HG02884 (cell line): Measurements from ENCODE around the gene ACVR1.
"Not testable (repeated sequence)": the region's sequence is repeated elsewhere in the genome, so short reads cannot be mapped to it uniquely, and the experiment has no call there.

Experiments used
- ATAC-seq: cut with Tn5 transposase; IDR thresholded peaks from one replicate; pipeline ENCODE4 v1.9.1; 2021; ENCODE audit warnings: mild to moderate bottlenecking, moderate library complexity; ENCODE audit not compliant: unreplicated experiment

ACVR1 gene

GRCh38 chr2:157769856-157770255 lies 106.3 kb downstream of the ACVR1 start:
- no peak for ATAC-seq

DNA sequence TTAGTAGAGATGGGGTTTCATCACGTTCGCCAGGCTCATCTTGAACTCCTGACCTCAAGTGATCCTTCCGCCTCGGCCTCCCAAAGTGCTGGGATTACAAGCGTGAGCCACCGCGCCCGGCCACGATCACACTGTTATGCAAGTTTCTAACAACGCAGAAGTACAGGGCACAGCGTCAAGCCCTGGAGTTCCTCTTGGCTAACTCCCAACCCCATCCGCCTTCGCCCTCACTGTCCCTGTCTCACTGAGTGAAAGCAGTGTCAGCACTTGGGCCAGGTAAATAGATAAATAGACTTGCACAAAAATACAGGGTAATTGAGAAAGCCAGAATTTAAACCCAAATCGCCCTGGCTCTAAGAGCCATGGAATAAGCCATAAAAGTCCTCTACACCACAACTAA lies 111.7 kb downstream of the ACVR1 start:
- ATAC-seq, result no peak

DNA sequence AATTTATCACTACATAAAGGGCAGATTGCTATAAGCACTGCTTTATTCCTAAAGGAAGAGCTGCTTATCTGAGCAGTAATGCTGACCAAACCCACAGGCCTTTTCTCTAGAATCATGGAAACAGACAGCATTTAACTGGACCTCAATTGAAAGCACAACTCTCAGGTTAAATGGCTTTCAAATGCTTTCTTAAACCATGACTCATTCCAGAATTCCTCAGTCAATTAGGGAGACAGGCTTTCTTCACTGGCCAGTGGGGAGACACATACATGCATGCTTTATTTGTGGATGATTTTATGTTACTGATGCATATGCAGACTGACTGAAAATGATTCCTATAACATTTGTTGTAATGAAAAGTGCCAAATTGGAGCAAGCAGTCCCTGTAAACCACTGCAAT lies 114.6 kb downstream of the ACVR1 start:
- ATAC-seq, result no peak

DNA sequence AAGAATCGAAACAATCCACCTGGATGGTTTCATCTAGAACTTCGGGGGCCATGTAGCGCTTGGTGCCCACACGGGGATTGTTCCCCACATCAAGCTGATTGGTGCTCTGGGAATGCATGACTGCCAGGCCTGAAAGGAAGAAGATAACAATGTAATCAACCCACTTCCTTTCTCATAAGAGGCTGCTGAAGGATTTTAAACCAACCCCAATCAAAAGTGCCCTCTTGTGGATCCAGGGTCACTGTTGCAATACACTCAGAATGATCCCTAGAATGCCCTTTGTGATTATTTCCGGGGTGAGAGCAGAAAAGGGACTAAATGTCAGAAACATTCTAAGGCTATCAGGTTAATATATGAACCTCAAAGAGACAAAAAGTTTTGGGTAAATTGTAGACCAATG lies 115.2 kb downstream of the ACVR1 start:
- no peak for ATAC-seq

GRCh38 chr2:157759855-157760254 lies 116.3 kb downstream of the ACVR1 start:
- ATAC-seq, result no peak

- no peak for ATAC-seq
These were observed 117.5 kb downstream of the ACVR1 start for GRCh38 chr2:157758586-157758985.

- ATAC-seq, result no peak
These were observed 118.6 kb downstream of the ACVR1 start for GRCh38 chr2:157757500-157757899.

DNA sequence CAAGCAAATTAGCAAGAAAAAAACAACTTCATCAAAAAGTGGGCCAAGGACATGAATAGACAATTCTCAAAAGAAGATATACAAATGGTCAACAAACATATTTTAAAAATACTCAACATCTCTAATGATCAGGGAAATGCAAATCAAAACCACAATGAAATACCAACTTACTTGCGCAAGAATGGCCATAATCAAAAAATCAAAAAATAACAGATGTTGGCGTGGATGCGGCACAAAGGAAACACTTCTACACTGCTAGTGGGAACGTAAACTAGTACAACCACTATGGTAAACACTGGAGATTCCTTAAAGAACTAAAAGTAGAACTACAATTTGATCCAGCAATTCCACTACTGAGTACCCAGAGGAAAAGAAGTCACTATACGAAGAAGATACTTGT lies 119.7 kb downstream of the ACVR1 start:
- ATAC-seq, result not testable (repeated sequence)

GRCh38 chr2:157751462-157752058 lies 124.6 kb downstream of the ACVR1 start:
- peak; percentile 60 for ATAC-seq

- ATAC-seq, result no peak
These were observed 126.4 kb downstream of the ACVR1 start for GRCh38 chr2:157749684-157750083.

DNA sequence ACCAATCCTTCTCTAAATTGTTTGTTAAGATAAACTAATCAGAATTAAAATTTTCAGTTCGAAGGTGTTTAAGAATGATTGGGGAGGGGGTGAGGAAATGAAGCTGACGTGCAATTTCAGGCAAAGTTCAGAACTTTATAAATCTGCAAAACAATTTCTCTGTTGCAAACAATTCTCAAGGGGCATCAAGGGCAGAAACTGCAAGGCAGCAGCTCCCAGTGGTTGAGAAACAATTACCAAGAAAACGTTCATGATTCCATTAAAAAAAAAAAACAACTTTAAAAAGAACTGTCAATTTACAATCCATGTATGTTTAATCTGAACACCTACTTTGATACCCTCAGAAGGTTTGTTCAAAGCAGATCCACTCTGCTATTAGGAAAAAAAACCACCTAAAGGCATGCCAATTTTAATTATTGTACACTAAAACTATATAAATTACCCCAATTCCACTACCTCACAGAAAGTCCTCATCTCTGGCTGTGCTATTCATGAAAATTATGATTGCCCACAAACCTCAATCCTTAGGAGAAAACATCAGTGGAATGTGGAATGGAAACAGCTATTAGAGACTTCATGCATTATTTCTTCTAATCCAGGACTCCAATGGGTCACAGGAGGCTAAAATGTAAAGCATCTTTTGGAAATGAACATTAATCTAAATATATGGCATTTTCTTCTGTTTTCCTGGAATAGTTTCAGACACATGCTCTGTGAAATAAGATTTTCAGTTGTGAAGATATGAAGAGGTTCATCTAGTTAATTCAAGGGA lies 127.6 kb downstream of the ACVR1 start:
- no peak for ATAC-seq

DNA sequence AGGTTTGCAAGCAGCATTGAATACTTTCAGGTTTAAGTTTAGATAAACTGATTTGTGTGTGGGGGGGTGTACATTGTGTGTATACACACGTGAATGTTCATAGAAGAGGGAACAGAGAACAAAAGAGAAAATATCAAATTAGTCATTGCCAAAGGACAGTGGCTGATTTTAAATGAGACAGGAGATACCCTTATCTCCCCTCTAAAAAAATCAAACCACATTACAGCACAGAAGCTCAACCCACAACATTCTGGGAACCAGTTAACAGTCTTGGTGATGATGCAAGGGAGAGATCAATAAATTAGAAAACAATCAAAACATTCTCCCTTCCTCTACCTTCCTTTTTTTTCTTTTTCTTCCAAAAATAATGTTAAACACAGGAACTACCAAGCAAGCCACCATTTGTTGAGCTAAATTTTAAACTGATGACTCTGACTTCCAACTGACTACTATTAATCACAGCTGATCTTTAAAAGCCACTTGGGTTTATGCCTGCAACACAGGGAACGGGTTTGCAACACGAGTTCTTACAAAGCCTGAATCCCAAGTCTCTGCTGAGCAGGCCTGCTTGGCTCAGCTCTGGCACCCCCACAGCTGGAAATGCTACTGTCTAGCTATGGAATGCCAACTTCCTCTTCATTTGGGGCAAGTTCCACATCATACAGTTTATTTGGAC lies 128.3 kb downstream of the ACVR1 start:
- ATAC-seq, result peak; percentile 48

- no peak for ATAC-seq
These were observed 128.8 kb downstream of the ACVR1 start for GRCh38 chr2:157747280-157747679.

GRCh38 chr2:157746234-157746950 lies 129.7 kb downstream of the ACVR1 start:
- no peak for ATAC-seq

GRCh38 chr2:157744571-157745076 lies 131.5 kb downstream of the ACVR1 start:
- ATAC-seq, result no peak

GRCh38 chr2:157743051-157743450 lies 133.1 kb downstream of the ACVR1 start:
- peak; percentile 65 for ATAC-seq

DNA sequence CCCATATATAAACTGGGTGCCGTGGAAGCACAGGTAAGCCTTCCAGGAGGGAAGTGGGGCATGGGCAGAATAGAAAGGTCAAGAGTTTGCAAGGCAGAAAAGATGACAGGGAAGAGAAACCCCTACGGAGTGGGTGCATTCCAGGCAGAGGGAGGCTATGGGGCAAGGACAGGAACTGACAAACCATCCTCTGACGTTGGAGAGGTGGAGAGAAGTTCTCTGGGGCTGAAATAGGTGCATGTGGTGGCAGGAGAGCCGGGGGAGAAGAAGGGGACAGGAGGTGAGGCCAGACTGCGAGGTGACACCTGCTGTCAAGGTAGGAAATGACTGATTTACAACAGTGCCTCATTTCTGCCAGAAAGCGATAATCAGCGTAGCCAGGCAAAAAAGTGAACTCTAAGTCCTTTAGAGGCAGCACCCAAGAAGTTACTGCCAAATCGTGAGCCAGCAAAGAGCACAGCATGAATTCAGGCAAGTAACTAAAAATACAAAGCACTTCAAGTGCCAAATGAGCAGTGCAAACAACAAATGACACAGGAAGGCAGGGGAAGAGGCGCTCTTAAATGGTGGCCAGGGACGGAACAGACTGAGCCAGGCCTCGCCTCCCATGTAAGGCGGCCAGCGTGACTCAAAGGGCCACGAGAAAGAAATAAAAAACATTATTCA lies 134.2 kb downstream of the ACVR1 start:
- ATAC-seq, result no peak

- no peak for ATAC-seq
These were observed 138.5 kb downstream of the ACVR1 start for GRCh38 chr2:157737656-157738055.

- ATAC-seq, result no peak
These were observed 140.6 kb downstream of the ACVR1 start for GRCh38 chr2:157735532-157735931.

DNA sequence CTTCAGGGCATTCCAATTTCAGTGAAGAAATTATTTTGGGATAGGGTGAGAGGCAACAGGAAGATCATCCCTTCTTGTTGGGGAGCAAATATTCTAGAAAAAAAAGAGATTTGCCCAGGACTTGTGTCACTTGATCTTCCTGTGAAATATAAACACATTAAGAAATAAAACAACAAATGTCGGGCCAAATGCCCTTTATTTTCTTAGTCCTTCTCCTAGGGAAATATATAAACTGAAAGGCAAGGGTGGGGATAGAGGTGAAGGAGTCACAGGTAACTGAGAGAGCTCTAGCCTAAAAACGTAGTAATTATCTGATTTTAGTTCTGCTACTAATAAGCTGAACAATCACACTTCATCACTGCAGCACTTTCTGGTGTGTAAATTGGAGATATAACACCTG lies 142.9 kb downstream of the ACVR1 start:
- ATAC-seq, result no peak

- no peak for ATAC-seq
These were observed 143.5 kb downstream of the ACVR1 start for GRCh38 chr2:157732596-157732995.
